GM12878 (cell line): ENCODE data around the gene AGTRAP. TPM values are rescaled to one million over a fixed set of nuclear protein-coding genes. Genes with fewer than 3 reads are reported as not detected.

Source experiments
- BCL11A ChIP-seq: IDR thresholded peaks from 2 replicates; pipeline ENCODE4 v1.6.1; 2011; ENCODE audit warnings: low read depth, low read length
- MTA3 ChIP-seq: IDR thresholded peaks from 2 replicates; pipeline ENCODE4 v1.6.1; 2012; ENCODE audit warnings: low read length, inconsistent platforms, borderline replicate concordance
- MXI1 ChIP-seq: fragments of 150-350 bp; IDR thresholded peaks from 2 replicates; pipeline ENCODE4 v1.6.1; 2011; ENCODE audit warnings: low read depth, mild to moderate bottlenecking, inconsistent platforms, low read length, improper control_type of control experiment
- POU2F2 ChIP-seq: IDR thresholded peaks from 3 replicates; pipeline ENCODE4 v1.6.1; 2011; ENCODE audit warnings: low read depth, mild to moderate bottlenecking, low read length, borderline replicate concordance
- RUNX3 ChIP-seq: IDR thresholded peaks from 2 replicates; pipeline ENCODE4 v1.6.1; 2012; ENCODE audit warnings: low read length, inconsistent platforms
- STAT1 ChIP-seq: fragments of 450-650 bp; conservative IDR thresholded peaks from 2 replicates; pipeline ENCODE4 v1.6.1; 2014; ENCODE audit warnings: antibody characterized with exemption, mild to moderate bottlenecking
- SUPT20H ChIP-seq: IDR thresholded peaks from 2 replicates; pipeline ENCODE4 v1.6.1; 2011; ENCODE audit warnings: low read depth, mild to moderate bottlenecking, low read length, moderate library complexity, borderline replicate concordance; ENCODE audit not compliant: control insufficient read depth
- TCF3 ChIP-seq: IDR thresholded peaks from 2 replicates; pipeline ENCODE4 v1.6.1; 2012; ENCODE audit warnings: low read depth, mild to moderate bottlenecking, low read length, borderline replicate concordance; ENCODE audit not compliant: insufficient read depth
- YBX1 ChIP-seq: fragments of 450-650 bp; IDR thresholded peaks from 2 replicates; pipeline ENCODE4 v1.6.1; 2016; ENCODE audit warnings: antibody characterized with exemption
- polyA plus RNA-seq, 11 experiments: library from polyadenylated mRNA; depleted of rRNA in 4 of 11; unstranded in 6 of 11; stranded (reverse) in 5 of 11; fragments of >200 nt; fragmentation: Nextera tagmentation in 4 of 11; fragmentation: Illumina TruSeq in 1 of 11; extraction: Ambion mirVana in 4 of 11; extraction: Trizol in 1 of 11; gene quantifications; 1 replicate in 1 of 11; 2 replicates in 10 of 11; pipeline versions ENCODE4 v1.2.1 to v1.2.3, GENCODE V29; 2011 to 2016; ENCODE audit warnings: inconsistent platforms in 2 of 11, missing spikeins in 2 of 11, low read depth in 1 of 11
- total RNA-seq, 4 experiments: library from RNA; depleted of rRNA in 3 of 4; stranded (reverse); fragments of >200 nt in 3 of 4; fragmentation: Illumina TruSeq in 1 of 4; extraction: Trizol in 1 of 4; gene quantifications; 2 replicates each; pipeline versions ENCODE4 v1.2.1 to v1.2.3, GENCODE V29; 2013 to 2021
- TF ChIP-seq, protein P1 (sequence below), 3 experiments: IDR thresholded peaks in 2 of 3; conservative IDR thresholded peaks in 1 of 3; 2 replicates each; pipeline ENCODE4 v1.5.1; 2011; ENCODE audit warnings: low read depth in 3 of 3, low read length in 3 of 3, mild to moderate bottlenecking in 3 of 3, control low read depth in 2 of 3, moderate library complexity in 2 of 3, inconsistent platforms in 1 of 3, mixed read lengths in 1 of 3; ENCODE audit not compliant: control insufficient read depth in 2 of 3, insufficient read depth in 1 of 3; ENCODE audit errors: extremely low read depth in 1 of 3
- TF ChIP-seq, protein P2 (sequence below): fragments of 450-650 bp; IDR thresholded peaks from 2 replicates; pipeline ENCODE4 v1.6.1; 2017; ENCODE audit warnings: low read depth, mild to moderate bottlenecking, moderate library complexity
- TF ChIP-seq, protein P3 (sequence below): fragments of 450-650 bp; formaldehyde crosslinking; IDR thresholded peaks from 2 replicates; pipeline ENCODE4 v1.4.0; 2020; ENCODE audit warnings: mild to moderate bottlenecking, moderate library complexity
- TF ChIP-seq, protein P4 (sequence below): fragments of 450-650 bp; IDR thresholded peaks from 2 replicates; pipeline ENCODE4 v1.6.1; 2018; ENCODE audit warnings: borderline replicate concordance, mild to moderate bottlenecking; ENCODE audit not compliant: partially characterized antibody
- TF ChIP-seq, protein P5 (sequence below): IDR thresholded peaks from 2 replicates; pipeline ENCODE4 v1.6.1; 2012; ENCODE audit warnings: low read depth, low read length, improper control_type of control experiment
- TF ChIP-seq, protein P6 (sequence below): IDR thresholded peaks from 2 replicates; pipeline ENCODE4 v1.6.1; 2012; ENCODE audit warnings: low read depth, low read length, improper control_type of control experiment

The AGTRAP gene
- total and polyA plus RNA-seq, 10 of the 15 experiments (the other 5 are each of a cell fraction or from before 2014, with no cell fraction given): 3.0 to 17.4 (median 10.2) TPM

DNA sequence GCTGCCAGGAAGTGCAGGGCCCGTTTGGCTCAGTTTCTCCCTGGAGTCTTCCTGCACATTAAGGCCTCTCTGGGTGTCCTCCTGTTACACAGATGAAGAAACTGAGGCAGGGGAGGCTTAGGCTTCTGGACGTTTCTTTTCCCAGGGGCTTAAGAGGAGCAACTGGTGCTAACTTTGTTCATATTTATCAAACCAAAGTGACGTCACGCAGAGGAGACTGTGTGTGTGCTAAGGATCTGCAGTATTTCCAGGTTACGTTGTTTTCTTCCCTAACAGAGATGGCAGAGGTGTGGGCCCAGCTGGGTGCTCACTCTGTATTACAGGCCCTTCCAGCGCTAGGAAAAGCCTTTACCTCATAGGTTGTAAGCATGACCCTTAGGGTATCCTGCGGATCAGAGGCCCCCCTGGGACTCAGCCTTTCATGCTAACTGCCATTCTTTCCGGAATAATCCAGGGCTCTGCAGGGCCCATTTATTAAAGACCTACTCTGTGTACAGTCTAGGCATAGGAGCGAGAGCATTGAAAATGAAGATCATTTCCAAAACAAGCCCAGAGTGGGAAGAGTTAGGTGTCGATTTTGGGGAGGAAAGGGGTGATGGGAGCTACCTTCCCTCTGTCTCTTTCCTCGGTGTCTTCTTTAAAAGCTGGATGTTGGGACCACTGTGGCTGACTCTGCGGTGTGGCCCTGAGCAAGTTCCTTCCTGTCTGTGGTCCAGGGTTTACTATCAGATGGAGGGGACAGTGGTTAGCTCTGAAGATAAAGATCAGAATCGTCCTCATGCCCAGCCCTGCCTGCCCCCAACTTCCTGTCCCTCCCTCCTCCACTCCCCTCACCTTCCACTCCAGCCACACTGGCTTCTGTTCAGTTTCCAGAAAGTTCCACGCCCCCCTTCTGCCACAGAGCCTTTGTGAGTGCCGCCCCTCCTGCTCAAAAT lies 4.6 kb downstream of the AGTRAP start (continued):
- TF ChIP-seq, protein P1, sequence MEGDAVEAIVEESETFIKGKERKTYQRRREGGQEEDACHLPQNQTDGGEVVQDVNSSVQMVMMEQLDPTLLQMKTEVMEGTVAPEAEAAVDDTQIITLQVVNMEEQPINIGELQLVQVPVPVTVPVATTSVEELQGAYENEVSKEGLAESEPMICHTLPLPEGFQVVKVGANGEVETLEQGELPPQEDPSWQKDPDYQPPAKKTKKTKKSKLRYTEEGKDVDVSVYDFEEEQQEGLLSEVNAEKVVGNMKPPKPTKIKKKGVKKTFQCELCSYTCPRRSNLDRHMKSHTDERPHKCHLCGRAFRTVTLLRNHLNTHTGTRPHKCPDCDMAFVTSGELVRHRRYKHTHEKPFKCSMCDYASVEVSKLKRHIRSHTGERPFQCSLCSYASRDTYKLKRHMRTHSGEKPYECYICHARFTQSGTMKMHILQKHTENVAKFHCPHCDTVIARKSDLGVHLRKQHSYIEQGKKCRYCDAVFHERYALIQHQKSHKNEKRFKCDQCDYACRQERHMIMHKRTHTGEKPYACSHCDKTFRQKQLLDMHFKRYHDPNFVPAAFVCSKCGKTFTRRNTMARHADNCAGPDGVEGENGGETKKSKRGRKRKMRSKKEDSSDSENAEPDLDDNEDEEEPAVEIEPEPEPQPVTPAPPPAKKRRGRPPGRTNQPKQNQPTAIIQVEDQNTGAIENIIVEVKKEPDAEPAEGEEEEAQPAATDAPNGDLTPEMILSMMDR (IDR thresholded peaks at IDR 0.05 in 2 of 3, conservative IDR thresholded peaks at IDR 0.05 in 1 of 3; ENCODE audit: control insufficient read depth in 2 of 3, extremely low read depth in 1 of 3, insufficient read depth in 1 of 3, low read depth in 3 of 3, low read length in 3 of 3): no peak
- TF ChIP-seq RUNX3: peak; percentile 78
- TF ChIP-seq, protein P2, sequence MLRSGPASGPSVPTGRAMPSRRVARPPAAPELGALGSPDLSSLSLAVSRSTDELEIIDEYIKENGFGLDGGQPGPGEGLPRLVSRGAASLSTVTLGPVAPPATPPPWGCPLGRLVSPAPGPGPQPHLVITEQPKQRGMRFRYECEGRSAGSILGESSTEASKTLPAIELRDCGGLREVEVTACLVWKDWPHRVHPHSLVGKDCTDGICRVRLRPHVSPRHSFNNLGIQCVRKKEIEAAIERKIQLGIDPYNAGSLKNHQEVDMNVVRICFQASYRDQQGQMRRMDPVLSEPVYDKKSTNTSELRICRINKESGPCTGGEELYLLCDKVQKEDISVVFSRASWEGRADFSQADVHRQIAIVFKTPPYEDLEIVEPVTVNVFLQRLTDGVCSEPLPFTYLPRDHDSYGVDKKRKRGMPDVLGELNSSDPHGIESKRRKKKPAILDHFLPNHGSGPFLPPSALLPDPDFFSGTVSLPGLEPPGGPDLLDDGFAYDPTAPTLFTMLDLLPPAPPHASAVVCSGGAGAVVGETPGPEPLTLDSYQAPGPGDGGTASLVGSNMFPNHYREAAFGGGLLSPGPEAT: no peak
- TF ChIP-seq SUPT20H: no peak
- no peak for TF ChIP-seq MTA3
- no peak for TF ChIP-seq MXI1
- no peak for TF ChIP-seq BCL11A
- no peak for TF ChIP-seq YBX1
- TF ChIP-seq, protein P3, sequence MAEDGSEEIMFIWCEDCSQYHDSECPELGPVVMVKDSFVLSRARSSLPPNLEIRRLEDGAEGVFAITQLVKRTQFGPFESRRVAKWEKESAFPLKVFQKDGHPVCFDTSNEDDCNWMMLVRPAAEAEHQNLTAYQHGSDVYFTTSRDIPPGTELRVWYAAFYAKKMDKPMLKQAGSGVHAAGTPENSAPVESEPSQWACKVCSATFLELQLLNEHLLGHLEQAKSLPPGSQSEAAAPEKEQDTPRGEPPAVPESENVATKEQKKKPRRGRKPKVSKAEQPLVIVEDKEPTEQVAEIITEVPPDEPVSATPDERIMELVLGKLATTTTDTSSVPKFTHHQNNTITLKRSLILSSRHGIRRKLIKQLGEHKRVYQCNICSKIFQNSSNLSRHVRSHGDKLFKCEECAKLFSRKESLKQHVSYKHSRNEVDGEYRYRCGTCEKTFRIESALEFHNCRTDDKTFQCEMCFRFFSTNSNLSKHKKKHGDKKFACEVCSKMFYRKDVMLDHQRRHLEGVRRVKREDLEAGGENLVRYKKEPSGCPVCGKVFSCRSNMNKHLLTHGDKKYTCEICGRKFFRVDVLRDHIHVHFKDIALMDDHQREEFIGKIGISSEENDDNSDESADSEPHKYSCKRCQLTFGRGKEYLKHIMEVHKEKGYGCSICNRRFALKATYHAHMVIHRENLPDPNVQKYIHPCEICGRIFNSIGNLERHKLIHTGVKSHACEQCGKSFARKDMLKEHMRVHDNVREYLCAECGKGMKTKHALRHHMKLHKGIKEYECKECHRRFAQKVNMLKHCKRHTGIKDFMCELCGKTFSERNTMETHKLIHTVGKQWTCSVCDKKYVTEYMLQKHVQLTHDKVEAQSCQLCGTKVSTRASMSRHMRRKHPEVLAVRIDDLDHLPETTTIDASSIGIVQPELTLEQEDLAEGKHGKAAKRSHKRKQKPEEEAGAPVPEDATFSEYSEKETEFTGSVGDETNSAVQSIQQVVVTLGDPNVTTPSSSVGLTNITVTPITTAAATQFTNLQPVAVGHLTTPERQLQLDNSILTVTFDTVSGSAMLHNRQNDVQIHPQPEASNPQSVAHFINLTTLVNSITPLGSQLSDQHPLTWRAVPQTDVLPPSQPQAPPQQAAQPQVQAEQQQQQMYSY (CRISPR knock-in tag): no peak
- TF ChIP-seq, protein P4, sequence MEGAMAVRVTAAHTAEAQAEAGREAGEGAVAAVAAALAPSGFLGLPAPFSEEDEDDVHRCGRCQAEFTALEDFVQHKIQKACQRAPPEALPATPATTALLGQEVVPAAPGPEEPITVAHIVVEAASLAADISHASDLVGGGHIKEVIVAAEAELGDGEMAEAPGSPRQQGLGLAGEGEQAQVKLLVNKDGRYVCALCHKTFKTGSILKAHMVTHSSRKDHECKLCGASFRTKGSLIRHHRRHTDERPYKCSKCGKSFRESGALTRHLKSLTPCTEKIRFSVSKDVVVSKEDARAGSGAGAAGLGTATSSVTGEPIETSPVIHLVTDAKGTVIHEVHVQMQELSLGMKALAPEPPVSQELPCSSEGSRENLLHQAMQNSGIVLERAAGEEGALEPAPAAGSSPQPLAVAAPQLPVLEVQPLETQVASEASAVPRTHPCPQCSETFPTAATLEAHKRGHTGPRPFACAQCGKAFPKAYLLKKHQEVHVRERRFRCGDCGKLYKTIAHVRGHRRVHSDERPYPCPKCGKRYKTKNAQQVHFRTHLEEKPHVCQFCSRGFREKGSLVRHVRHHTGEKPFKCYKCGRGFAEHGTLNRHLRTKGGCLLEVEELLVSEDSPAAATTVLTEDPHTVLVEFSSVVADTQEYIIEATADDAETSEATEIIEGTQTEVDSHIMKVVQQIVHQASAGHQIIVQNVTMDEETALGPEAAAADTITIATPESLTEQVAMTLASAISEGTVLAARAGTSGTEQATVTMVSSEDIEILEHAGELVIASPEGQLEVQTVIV: no peak
- no peak for TF ChIP-seq POU2F2
- TF ChIP-seq TCF3: no peak
- TF ChIP-seq, protein P5, sequence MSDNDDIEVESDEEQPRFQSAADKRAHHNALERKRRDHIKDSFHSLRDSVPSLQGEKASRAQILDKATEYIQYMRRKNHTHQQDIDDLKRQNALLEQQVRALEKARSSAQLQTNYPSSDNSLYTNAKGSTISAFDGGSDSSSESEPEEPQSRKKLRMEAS: no peak
- TF ChIP-seq, protein P6, sequence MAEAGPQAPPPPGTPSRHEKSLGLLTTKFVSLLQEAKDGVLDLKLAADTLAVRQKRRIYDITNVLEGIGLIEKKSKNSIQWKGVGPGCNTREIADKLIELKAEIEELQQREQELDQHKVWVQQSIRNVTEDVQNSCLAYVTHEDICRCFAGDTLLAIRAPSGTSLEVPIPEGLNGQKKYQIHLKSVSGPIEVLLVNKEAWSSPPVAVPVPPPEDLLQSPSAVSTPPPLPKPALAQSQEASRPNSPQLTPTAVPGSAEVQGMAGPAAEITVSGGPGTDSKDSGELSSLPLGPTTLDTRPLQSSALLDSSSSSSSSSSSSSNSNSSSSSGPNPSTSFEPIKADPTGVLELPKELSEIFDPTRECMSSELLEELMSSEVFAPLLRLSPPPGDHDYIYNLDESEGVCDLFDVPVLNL: no peak
- TF ChIP-seq STAT1: no peak
- TF ChIP-seq, all 136 proteins: peak for 4
